Smooth muscle cell (in vitro differentiated cells): ENCODE measurements around the gene TTN. TPM values are rescaled to one million over a fixed set of nuclear protein-coding genes. Genes with fewer than 3 reads are reported as not detected.

ENCODE experiments used
- DNase-seq: peaks from one replicate; lab custom pipeline; 2025; ENCODE audit not compliant: unreplicated experiment; lab: John Stamatoyannopoulos, UW
- H2AFZ ChIP-seq: fragments of 200-600 bp; sonication (generic); 2 replicates; pipeline ENCODE4 v1.6.0; 2016; ENCODE audit warnings: antibody characterized with exemption, low read depth, mild to moderate bottlenecking
- H3F3A ChIP-seq: fragments of 200-600 bp; sonication (generic); 2 replicates; pipeline ENCODE4 v1.6.0; 2017; ENCODE audit warnings: antibody characterized with exemption, low read depth
- H3K27ac ChIP-seq: fragments of 200-600 bp; sonication (generic); 2 replicates; pipeline ENCODE4 v1.5.1; 2016; ENCODE audit warnings: low read depth, mild to moderate bottlenecking
- H3K27me3 ChIP-seq: fragments of 200-600 bp; sonication (generic); 2 replicates; pipeline ENCODE4 v1.6.1; 2016; ENCODE audit warnings: low read depth, mild to moderate bottlenecking
- H3K36me3 ChIP-seq: fragments of 200-600 bp; sonication (generic); 2 replicates; pipeline ENCODE4 v1.5.1; 2016; ENCODE audit warnings: low read depth
- H3K4me1 ChIP-seq: fragments of 200-600 bp; sonication (generic); 2 replicates; pipeline ENCODE4 v1.5.1; 2016; ENCODE audit warnings: low read depth
- H3K4me2 ChIP-seq: fragments of 200-600 bp; sonication (generic); 2 replicates; pipeline ENCODE4 v1.6.0; 2016; ENCODE audit warnings: mild to moderate bottlenecking
- H3K4me3 ChIP-seq: fragments of 200-600 bp; sonication (generic); 2 replicates; pipeline ENCODE4 v1.5.1; 2016; ENCODE audit warnings: mild to moderate bottlenecking
- H3K79me2 ChIP-seq: fragments of 200-600 bp; sonication (generic); 2 replicates; pipeline ENCODE4 v1.6.0; 2016; ENCODE audit warnings: low read depth, mild to moderate bottlenecking
- H3K9ac ChIP-seq: fragments of 200-600 bp; sonication (generic); 2 replicates; pipeline ENCODE4 v1.6.0; 2016; ENCODE audit warnings: low read depth
- H3K9me3 ChIP-seq: fragments of 200-600 bp; sonication (generic); replicated peaks from 2 replicates; pipeline ENCODE4 v1.5.1; 2016; ENCODE audit warnings: low read depth
- H4K20me1 ChIP-seq: fragments of 200-600 bp; sonication (generic); 2 replicates; pipeline ENCODE4 v1.6.0; 2016; ENCODE audit warnings: low read depth
- WGBS: methylation state at CpG from one replicate; pipeline ENCODE4 v1.1.7; 2016; ENCODE audit warnings: low lambda C conversion rate; 5-methylcytosine and 5-hydroxymethylcytosine counted together
- polyA plus RNA-seq: library from polyadenylated mRNA; unstranded; fragments of >200 nt; fragmentation: Nextera tagmentation; extraction: Ambion mirVana; gene quantifications from 2 replicates; pipeline ENCODE4 v1.2.1, GENCODE V29; 2016
- total RNA-seq: library from RNA; depleted of rRNA; stranded (reverse); fragments of >200 nt; gene quantifications from 2 replicates; pipeline ENCODE4 v1.2.3, GENCODE V29; 2014
- TF ChIP-seq, protein P1 (sequence below): fragments of 200-600 bp; sonication (generic); IDR thresholded peaks from 2 replicates; pipeline ENCODE4 v1.5.1; 2017; ENCODE audit warnings: borderline replicate concordance, mild to moderate bottlenecking, antibody characterized with exemption; ENCODE audit not compliant: insufficient read depth, poor library complexity, severe bottlenecking

The TTN gene
- total and polyA plus RNA-seq, 2 experiments from 2014 or later = 0.25 TPM; not detected in 1

DNA sequence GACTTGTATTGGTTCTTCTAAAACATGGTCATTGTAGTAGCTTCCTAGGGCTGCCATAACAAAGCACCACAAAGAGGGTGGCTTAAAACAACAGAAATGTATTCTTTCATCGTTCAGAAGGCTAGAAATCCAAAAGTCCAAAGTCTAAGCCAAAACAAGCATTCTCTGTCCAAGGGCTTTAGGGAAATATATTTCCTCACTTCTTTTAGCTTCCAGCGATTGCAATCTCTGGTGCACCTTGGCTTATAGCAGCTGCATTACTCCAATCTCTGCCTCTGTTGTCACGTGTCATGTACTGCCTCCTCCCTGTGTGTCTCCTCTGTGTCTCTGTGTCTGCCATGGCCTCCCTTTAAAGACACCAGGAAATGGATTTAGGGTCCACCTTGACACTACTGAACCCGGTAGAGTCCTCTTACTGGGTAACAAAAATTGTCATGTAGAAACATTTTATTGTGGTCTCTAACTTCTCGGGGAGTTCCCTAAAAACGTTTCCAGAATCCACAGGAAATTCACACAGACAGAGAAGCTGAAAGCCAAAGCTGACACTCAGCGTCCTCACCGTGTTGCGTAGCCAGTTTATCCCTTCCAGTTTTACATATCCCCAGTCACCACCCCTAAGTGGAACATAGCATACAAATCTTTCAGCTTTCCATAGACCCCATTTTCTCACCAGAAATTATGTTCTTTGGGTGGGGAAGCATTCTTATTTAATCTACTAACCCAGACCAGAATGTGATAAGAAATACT is 20.7 kb upstream of the TTN start:
- H3K4me1 ChIP-seq = no peaks in the 10 kb centered on the region
- no peaks in the 10 kb centered on the region for H4K20me1 ChIP-seq
- no peak overlapping the region for H3K9ac ChIP-seq
- WGBS = 90% methylated on average over 9 of the region's 9 CpGs
- H3K36me3 ChIP-seq = no peaks in the 10 kb centered on the region
- H3K9me3 ChIP-seq = no peaks in the 10 kb centered on the region
- H3K27ac ChIP-seq = no peak overlapping the region
- no peak for DNase-seq
- no peak overlapping the region for H3K4me3 ChIP-seq
- no peaks in the 10 kb centered on the region for H3F3A ChIP-seq
- no peaks in the 10 kb centered on the region for H3K27me3 ChIP-seq
- no peak overlapping the region for H3K4me2 ChIP-seq
- TF ChIP-seq, protein P1, sequence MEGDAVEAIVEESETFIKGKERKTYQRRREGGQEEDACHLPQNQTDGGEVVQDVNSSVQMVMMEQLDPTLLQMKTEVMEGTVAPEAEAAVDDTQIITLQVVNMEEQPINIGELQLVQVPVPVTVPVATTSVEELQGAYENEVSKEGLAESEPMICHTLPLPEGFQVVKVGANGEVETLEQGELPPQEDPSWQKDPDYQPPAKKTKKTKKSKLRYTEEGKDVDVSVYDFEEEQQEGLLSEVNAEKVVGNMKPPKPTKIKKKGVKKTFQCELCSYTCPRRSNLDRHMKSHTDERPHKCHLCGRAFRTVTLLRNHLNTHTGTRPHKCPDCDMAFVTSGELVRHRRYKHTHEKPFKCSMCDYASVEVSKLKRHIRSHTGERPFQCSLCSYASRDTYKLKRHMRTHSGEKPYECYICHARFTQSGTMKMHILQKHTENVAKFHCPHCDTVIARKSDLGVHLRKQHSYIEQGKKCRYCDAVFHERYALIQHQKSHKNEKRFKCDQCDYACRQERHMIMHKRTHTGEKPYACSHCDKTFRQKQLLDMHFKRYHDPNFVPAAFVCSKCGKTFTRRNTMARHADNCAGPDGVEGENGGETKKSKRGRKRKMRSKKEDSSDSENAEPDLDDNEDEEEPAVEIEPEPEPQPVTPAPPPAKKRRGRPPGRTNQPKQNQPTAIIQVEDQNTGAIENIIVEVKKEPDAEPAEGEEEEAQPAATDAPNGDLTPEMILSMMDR = no peak
- H3K79me2 ChIP-seq = no peaks in the 10 kb centered on the region
- H2AFZ ChIP-seq = no peak overlapping the region

DNA sequence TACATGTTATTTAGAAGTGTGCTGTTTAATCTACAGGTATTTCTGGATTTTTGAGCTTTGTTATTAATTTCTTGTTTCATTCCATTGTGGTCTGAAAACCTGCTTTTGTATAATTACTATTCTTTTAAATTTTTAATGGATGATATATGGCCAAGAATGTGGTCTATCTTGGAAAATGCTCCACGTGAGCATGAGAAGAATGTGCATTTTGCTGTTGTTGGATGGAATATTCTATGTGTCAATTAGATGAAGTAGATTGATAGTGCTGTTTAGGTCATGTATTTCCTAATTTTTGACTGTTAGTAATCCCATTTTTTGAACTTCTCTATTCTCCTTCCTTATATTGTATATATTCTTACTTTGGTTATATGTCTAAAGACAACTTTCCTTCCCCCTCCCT is 19.9 kb upstream of the TTN start:
- TF ChIP-seq, protein P1 = no peak
- no peak overlapping the region for H3K4me3 ChIP-seq
- H3K4me1 ChIP-seq = no peaks in the 10 kb centered on the region
- H3K36me3 ChIP-seq = no peaks in the 10 kb centered on the region
- no peak overlapping the region for H3K9ac ChIP-seq
- no peaks in the 10 kb centered on the region for H3K9me3 ChIP-seq
- H3K27me3 ChIP-seq = no peaks in the 10 kb centered on the region
- DNase-seq = no peak
- H3K27ac ChIP-seq = no peak overlapping the region
- H4K20me1 ChIP-seq = no peaks in the 10 kb centered on the region
- H3K4me2 ChIP-seq = no peak overlapping the region
- WGBS = 69% methylated on average over 1 of the region's 1 CpG
- H3F3A ChIP-seq = no peaks in the 10 kb centered on the region
- H2AFZ ChIP-seq = no peak overlapping the region
- no peaks in the 10 kb centered on the region for H3K79me2 ChIP-seq

DNA sequence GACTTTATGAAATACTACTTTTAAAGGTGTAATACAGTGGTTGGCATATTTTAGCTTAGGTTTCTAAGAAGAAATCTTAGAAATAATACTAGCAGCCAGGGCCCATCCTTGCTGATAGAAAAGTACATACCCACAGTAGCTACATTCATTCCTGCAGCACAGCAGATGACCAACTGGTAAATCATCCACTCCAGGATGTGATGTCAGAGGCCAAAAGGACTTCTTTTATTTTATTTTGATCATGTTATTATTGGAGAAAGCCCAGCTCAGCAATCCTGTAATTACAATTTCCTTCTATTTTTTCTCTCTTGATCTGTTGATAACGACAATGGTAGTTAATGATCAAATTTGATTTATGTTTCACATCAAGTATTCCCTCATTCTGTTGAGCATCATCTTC is 18.0 kb upstream of the TTN start:
- H3K9me3 ChIP-seq = no peaks in the 10 kb centered on the region
- no peak overlapping the region for H3K27ac ChIP-seq
- TF ChIP-seq, protein P1 = no peak
- H3K9ac ChIP-seq = no peak overlapping the region
- WGBS = 0% methylated on average over 1 of the region's 1 CpG
- H3K79me2 ChIP-seq = no peaks in the 10 kb centered on the region
- H2AFZ ChIP-seq = no peak overlapping the region
- no peaks in the 10 kb centered on the region for H3K27me3 ChIP-seq
- DNase-seq = no peak
- no peak overlapping the region for H3K4me2 ChIP-seq
- H4K20me1 ChIP-seq = no peaks in the 10 kb centered on the region
- H3F3A ChIP-seq = no peaks in the 10 kb centered on the region
- H3K4me1 ChIP-seq = no peaks in the 10 kb centered on the region
- no peak overlapping the region for H3K4me3 ChIP-seq
- no peaks in the 10 kb centered on the region for H3K36me3 ChIP-seq

DNA sequence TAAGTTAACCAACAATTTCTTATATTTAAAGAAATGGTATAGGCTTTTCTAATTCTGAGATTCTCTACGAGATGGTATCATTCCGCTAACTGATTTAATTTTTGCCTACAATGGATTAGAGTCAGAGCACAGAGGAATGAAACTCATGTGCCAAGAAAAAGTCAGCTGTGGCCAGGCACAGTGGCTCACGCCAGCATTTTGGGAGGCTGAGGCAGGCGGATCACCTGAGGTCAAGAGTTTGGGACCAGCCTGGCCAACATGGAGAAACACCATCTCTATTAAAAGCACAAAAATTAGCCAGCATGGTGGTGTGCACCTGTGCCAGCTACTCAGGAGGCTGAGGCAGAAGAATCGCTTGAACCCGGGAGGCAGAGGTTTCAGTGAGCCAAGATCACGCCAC is 17.0 kb upstream of the TTN start:
- 95% methylated on average over 6 of the region's 7 CpGs for WGBS
- no peak overlapping the region for H3K4me3 ChIP-seq

More for the DNA sequence above, 17.0 kb upstream of the TTN start:
- H3K9me3 ChIP-seq = no peaks in the 10 kb centered on the region
- no peaks in the 10 kb centered on the region for H3K79me2 ChIP-seq
- no peaks in the 10 kb centered on the region for H3K4me1 ChIP-seq
- H3K36me3 ChIP-seq = no peaks in the 10 kb centered on the region
- TF ChIP-seq, protein P1 = no peak
- no peaks in the 10 kb centered on the region for H4K20me1 ChIP-seq
- no peak overlapping the region for H3K4me2 ChIP-seq
- H3K27ac ChIP-seq = no peak overlapping the region
- H2AFZ ChIP-seq = no peak overlapping the region
- no peak for DNase-seq
- no peaks in the 10 kb centered on the region for H3K27me3 ChIP-seq
- no peaks in the 10 kb centered on the region for H3F3A ChIP-seq
- no peak overlapping the region for H3K9ac ChIP-seq
